Measurements from ENCODE around the gene ULK4.
"Not testable (repeated sequence)": the region's sequence is repeated elsewhere in the genome, so short reads cannot be mapped to it uniquely, and the experiment has no call there.

Gene ULK4

DNA sequence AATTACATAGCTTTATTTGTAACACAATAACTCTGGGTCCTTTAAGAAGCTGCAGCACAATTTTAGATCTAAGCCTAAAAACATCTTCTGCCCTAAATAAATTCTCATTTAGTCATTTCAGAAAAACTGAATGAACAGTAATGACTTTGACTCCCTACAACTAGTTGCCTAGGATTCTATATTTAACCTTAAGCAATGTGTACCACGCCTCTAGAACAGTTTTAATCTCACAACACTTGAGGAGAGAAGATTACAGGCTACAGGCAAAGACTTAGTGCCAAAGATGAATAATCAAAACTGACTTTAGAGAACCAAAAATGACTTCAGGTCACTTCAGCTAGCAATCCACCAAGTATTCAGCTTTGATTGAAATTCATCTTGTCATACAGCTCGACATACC lies 192.8 kb downstream of the ULK4 start:
- in situ Hi-C loops (cut with MboI; ENCODE audit: low sequenced_read_pairs): no loop called here

DNA sequence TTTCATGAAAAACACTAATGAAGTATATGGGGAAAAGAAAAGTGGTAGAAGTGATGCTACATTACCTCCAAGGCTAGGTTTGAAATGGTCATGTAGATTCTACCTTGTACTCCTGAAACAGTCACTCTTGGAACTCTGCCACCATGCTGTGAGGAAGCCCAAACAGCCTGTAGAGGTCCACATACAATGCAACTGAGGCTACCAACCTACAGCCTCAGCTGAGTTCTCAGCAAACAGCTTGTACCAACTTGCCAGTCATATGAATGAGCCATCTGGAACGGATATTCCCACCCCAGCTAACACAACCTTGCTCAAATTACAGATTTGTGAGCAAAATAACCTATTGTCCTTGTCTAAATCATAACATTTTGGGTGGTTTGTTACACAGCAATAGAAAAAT lies 193.5 kb downstream of the ULK4 start:
- in situ Hi-C loops (cut with MboI; ENCODE audit: low sequenced_read_pairs): no loop called here

DNA sequence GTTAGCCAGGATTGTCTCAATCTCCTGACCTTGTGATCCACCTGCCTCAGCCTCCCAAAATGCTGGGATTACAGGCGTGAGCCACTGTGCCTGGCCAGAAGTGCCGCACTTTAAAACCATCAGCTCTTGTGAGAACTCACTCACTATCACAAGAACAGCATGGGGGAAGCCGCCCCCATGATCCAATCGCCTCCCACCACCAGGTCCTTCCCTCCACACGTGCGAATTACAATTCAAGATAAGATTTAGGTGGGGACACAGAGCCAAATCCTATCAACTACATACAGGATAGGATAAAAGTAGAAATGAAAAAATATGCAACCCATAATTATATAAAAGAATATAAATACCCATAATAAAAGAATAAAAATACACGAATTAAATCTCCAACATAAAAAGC lies 199.0 kb downstream of the ULK4 start:
- in situ Hi-C loops (cut with MboI; ENCODE audit: low sequenced_read_pairs): not testable (repeated sequence)

DNA sequence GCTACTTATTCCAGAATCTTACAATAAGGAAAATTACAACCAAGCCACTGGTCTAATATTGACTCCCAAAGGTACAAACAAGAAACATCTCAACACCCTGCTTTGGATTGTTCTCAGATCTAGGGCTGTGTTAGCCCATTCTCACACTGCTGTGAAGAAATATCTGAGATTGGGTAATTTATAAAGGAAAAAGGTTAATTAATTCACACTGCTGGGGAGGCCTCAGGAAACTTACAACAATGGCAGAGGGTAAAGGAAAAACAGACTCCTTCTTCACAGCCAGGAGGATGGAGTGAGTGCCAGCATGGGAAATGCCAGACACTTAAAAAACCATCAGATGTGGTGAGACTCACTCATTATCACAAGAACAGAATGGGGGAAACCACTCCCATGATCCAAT lies 208.3 kb downstream of the ULK4 start:
- in situ Hi-C loops (cut with MboI; ENCODE audit: low sequenced_read_pairs): no loop called here

DNA sequence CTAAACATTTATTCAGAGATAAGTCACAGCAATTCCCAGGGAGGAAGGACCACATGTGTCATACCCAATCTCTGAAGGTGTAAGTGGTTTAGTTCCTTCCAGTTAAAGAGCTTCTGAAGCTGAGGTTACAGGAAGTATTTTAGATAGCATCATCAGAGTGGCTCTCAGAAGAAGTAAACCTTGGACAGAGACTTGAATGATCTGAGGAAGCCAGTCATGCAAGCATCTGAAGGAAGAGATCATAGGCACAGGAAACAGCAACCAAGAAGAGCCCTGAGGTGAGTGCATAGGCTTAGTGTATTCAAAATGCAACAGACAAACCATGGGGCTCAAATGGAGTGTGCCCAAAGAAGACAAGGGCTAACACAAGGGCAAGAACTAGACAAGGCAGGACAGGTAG lies 210.3 kb downstream of the ULK4 start:
- in situ Hi-C loops (cut with MboI; ENCODE audit: low sequenced_read_pairs): no loop called here

DNA sequence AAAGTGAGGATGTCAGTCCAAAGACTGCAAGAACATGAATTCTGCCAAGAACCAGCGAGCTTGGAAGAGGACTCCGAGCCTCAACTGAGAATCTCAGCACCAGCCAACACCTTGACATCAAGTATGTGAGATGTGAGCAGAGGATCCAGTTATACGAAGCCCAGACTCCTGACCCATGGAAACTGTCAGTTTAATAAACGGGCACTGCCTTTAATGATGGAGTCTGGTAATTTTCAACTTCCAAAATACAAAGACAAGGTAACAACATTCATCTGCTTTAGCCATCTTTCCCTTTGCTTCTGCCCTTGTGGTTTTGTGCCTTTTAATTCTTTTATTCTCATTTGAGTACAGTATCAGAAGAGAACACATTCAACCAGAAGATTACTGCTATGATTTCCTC lies 211.9 kb downstream of the ULK4 start:
- in situ Hi-C loops (cut with MboI; ENCODE audit: low sequenced_read_pairs): no loop called here

DNA sequence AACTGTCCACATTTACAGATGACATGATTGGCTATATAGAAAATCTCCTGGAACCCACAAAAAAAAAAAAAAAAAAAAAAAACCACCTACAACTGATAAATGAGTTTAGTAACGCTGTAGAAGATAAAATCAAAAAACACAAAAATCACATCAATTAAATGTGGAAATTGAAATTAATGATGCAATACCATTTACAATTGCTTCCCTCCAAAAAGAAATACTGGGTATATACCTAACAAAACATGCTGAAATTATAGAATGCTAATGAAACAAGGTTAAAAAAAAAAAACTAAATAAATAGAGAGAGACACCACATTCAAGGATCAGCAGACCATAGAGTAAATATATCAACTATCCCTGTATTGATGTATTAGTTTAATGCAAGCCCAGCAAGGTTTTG lies 215.7 kb downstream of the ULK4 start:
- in situ Hi-C loops (cut with MboI; ENCODE audit: low sequenced_read_pairs): no loop called here

DNA sequence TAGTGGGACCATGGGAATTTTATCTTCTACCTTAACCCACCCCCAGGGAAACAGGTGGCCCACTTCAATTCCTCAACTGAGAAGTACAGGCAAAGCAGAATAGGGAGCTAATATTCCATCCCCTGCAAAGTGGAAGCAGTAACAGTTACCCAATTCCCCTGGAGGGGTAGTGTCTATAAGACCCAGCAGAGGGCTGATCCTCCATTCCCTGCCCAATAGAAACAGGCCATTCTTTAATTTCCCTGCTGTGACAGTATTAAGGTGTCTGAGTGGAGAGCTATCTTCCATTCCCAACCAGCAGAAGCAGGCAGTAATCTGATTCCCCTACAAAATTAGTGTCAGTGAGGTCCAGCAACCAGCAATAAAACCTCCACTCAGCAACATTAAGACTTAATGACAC lies 219.8 kb downstream of the ULK4 start:
- in situ Hi-C loops (cut with MboI; ENCODE audit: low sequenced_read_pairs): no loop called here

DNA sequence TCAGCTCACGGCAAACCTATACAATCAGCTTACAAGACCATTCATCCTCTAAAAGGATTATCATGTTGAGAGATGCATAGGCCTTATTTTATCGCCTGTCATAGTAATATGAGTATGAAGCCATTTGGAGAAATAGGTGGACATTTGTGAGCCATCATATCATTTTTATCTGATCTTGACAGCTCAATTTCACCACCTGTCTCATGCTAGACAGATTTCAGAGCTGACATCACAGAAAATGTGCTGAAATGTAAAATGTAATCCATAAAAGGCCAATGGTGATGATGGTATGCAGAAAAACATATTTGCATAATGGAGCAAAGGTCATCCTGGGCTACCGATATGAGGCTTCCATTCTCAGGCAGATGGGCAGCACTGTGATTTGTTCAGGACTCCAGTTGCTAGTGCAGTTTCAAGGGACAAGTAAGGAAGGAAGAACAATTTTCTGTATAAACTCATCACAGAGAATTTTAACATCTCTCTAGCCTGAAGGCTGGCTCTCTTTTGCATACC lies 221.5 kb downstream of the ULK4 start:
- in situ Hi-C loops (cut with MboI; ENCODE audit: low sequenced_read_pairs): no loop called here

DNA sequence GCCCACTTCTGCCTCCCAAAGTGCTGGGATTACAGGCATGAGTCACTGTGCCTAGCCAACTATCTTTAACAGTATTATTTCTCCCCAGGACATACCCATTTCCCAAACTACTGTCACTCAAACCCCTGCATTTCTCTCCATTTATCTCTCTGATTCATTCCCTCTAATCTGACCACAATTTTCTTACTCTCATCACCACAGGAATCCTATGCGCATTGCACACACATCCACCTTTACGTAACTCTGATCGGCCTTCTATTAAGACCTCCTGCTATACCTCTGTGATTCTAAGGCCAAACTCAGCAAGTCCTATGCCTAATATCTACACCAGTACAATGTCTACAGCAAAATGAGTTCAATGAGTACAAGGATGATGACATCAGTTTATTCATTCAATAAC lies 235.0 kb downstream of the ULK4 start:
- in situ Hi-C loops (cut with MboI; ENCODE audit: low sequenced_read_pairs): no loop called here

DNA sequence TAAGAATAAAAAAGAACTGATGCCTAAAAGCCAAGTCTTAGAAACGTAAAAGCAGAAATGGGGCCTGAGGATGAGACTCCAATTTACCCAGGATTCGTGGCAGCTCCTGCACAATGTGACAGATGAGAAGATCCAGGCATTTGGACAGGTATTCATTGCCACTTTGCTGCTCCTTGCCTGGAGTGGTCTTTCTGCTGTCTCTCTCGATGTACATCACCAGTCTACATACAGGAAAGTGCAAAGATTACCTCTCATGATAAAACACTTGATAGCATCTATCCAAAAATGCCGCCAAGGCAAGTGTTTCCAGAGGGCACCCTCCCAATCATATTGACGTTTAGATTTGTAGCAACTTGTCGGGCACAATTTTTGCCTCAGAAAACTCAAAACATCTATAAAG lies 244.3 kb downstream of the ULK4 start:
- in situ Hi-C loops (cut with MboI; ENCODE audit: low sequenced_read_pairs): no loop called here

DNA sequence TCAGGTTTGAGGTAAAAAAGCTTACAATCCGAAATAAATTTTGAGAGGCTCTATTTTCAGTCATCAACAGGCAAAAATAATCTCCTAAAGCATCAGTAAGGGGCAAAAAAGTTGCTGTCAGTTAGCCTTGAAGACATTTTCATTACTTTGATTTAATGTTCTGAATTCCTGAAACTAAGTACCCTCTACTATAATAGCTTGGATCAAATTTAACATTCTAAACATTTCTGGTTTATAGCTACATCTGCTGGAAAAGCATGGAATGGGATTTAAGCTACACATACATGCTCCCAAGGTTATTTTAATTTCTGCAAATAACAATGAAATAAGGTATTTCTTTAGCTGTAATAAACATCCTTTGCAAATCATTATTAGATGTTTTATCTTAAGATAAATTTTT lies 245.4 kb downstream of the ULK4 start:
- in situ Hi-C loops (cut with MboI; ENCODE audit: low sequenced_read_pairs): no loop called here

DNA sequence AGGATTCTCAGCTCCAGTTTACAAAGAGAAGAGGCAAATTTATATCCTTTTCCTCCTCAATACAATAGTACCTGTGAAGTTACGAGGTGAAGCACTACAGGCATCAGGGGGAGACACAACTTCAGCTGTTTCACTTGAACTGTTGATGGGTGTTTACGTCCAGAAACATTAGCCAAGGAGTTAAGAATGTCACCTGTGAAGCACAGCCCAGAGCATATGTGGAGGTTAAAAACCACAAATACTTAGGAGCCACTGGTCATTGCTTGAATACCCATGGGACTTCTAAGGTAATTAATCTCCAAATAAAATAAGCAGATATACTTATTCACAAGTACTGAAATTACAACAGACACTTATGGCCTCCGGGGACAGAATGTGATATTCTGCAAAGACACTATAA lies 246.5 kb downstream of the ULK4 start:
- in situ Hi-C loops (cut with MboI; ENCODE audit: low sequenced_read_pairs): no loop called here

DNA sequence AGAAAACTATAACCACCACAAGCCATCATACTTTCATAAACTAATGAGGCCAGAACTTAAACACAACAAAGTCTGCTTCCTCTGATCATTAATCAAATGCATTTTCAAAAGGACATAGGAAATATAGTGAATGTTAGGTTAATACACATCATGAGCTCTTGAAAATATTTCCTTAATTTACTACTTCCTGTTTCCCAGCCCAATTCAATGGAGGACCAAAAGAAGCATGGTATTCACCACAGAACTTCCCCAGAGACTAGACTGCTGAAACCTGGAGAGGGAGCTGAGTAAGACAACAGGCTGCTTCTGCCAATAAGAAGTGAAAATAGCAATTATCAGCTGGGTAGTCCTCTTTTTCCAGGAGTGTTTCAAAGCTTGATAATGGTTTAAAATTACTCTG lies 250.3 kb downstream of the ULK4 start:
- in situ Hi-C loops (cut with MboI; ENCODE audit: low sequenced_read_pairs): no loop called here

DNA sequence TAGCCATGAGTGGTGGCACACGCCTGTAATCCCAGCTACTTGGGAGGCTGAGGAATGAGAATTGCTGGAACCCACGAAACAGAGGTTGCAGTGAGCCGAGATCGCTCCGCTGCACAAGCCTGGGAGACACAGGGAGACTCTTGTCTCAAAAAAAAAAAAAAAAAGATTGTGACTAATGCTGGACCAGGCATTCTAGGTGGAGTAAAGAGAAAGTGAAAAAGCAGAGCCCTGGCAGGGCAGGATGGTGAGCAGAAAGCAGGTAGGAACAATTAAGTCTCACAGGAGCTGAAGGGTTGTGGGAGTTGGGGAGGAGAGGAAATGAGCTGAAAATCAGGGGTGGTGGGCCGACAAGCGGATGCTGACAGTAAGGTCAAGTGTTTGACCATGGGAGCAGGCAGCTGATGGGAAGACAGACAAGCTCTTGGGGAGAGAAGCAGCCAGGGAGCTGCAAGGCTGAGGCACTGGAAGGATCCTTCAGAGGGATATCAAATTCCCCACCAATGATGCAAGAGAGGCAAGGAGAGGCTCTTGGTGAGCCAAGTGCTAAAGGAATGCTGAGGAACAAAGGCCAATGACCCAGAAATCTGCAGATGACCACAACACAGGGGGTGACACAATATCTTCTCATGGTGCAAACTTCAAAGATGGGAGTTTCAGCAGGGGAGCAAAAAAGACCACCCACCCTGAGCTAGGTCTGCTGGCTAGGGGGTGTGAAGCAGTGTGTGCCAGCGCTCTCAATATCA lies 251.1 kb downstream of the ULK4 start:
- in situ Hi-C loops (cut with MboI; ENCODE audit: low sequenced_read_pairs): no loop called here

DNA sequence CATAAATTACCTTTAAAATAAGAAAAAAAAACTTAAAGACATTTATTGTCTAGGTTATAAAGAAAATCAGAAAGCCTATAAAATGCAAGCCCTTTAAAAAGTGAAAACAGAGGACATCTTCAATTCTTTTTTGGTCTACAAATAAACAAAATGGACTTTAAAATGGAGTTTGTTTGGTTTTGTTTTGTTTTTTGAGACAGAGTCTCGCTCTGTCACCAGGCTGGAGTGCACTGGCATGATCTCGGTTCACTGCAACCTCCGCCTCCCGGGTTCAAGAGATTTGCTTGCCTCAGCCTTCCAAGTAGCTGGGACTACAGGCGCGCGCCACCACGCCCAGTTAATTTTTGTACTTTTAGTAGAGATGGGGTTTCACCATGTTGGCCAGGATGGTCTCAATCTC lies 252.7 kb downstream of the ULK4 start:
- in situ Hi-C loops (cut with MboI; ENCODE audit: low sequenced_read_pairs): not testable (repeated sequence)

DNA sequence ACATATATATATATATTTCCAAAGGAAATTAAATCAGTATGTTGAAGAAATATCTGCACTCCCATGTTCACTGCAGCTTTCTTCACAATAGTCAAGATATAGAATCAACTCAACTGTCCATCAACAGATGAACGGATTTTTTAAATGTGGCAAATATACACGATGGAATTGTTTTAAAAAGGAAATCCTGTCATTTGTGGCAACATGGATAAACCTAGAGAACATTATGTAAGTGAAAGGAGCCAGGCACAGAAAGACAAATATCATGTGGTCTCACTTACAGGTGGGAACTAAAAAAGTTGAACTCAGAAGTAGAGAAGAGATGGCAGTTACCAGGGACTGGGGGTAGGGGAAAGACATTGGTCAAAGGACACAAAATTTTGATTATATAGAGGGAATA lies 253.7 kb downstream of the ULK4 start:
- in situ Hi-C loops (cut with MboI; ENCODE audit: low sequenced_read_pairs): no loop called here

DNA sequence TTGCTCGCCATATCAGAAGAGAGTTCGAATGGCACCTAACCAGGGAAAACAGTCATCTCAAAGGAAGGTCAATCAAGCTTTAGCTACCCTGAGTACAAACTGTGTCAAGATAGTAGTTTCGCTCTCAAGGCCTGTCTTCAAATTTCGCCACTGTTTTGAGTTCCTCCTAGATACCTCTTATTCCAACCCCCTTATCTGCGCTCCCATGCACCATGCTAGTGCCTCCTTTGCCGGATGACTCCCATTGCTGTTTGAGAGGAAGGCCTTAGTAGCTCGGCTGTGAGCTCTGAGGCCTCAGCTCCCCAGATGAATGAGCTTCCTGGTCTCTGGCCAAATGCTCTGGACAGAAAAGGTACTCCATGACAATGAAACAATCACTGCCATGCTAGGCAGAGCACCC lies 256.0 kb downstream of the ULK4 start:
- in situ Hi-C loops (cut with MboI; ENCODE audit: low sequenced_read_pairs): no loop called here

DNA sequence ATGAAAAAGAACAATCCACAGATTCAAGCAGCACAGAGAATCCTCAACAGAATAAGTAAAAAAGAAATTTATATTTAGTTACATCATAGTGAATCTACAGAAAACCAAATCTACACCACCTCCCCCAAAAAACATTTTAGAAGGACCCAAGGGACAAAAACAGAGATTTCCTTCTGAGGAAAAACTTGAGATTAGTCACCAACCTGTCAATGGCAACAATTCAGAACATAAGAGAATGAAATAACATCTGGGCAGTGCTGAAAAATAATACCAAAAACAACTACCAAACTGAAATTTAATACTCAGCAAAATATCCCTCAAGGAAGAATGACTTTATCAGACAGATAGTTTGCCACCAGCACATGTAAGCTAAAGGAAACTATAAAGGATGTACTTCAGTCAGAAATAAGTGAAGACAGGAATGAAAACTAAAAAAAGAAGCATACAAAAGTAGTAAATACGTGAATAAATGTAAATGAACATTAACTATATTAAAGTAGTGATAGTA lies 260.7 kb downstream of the ULK4 start:
- in situ Hi-C loops (cut with MboI; ENCODE audit: low sequenced_read_pairs): no loop called here

DNA sequence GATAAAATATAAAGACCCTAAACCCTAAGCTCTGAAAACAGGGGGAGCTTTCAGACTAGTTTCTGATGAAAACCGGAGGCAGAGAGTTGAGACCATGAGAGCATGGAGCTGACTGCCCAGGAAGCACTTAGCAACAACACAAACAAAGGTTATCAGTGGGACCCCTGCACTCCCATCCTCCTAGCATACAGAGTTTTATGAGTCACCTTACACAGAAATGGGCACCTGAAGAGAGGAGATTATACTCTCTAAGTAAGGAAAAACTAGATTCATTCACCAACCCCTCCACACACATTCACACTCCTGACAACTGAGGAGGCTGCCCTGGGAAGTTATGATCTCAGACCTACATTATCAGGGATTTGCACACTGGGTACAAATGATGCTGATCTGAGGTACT lies 261.7 kb downstream of the ULK4 start:
- in situ Hi-C loops (cut with MboI; ENCODE audit: low sequenced_read_pairs): no loop called here

DNA sequence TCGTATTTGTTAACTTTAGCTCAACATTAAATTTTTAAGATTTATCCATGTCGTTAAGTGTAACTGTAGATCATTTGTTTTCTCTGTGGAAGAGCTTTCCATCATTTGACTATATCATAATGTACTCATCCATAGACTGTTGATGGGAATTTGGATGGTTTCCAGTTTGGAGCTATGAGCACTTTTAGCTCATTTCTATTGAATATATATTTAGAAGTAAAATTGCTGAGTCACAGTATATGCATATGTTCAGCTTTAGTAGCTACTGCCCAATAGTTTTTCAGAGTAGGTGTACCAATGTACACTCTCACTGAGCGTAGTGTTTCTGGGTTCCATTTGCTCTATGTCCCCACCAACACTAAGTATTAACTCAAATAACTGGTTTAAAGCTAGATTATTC lies 263.0 kb downstream of the ULK4 start:
- in situ Hi-C loops (cut with MboI; ENCODE audit: low sequenced_read_pairs): no loop called here

DNA sequence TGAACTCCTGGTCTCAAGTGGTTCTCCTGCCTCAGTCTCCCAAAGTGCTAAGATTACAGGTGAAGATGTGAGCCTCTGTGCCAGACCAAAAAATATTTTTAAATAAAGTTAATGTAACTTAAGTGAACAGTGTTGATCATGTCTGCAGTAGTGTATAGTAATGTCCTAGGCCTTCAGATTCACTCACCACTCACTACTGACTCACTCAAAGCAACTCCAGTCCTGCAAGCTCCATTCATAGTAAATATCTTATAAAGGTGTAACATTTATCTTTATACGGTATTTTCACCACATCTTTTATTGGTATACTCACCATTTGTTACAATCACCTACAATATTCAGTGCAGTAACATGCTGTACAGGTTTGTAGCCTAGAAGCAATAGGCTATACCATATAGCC lies 264.2 kb downstream of the ULK4 start:
- in situ Hi-C loops (cut with MboI; ENCODE audit: low sequenced_read_pairs): no loop called here

DNA sequence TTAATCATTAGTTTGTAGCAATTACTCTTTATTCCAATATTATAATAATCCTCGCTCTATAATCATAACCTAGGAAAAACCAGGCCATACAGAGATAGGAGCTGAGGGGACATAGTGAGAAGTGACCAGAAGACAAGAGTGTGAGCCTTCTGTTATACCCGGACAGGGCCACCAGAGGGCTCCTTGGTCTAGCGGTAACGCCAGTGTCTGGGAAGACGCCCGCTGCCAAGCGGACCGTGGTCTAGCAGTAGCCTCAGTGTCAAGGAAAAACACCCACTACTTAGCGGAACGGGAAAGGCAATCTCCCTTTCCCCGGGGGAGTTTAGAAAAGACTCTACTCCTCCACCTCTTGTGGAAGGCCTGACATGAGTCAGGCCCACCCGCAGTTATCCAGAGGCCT lies 266.1 kb downstream of the ULK4 start:
- in situ Hi-C loops (cut with MboI; ENCODE audit: low sequenced_read_pairs): not testable (repeated sequence)

Data from hTERT RPE-1 (cell line).